Neural crest cell (in vitro differentiated cells): ENCODE data around the gene NFIX. TPM values are rescaled to one million over a fixed set of nuclear protein-coding genes. Genes with fewer than 3 reads are reported as not detected.

Source experiments
- DNase-seq: peaks from one replicate; pipeline ENCODE4 v3.0.0; 2021; ENCODE audit warnings: low read depth, mixed read lengths, low spot score
- H3K27ac Mint-ChIP-seq: one replicate; pipeline ENCODE4 v1.8.0; 2021; ENCODE audit warnings: mild to moderate bottlenecking, mixed read lengths; ENCODE audit not compliant: unreplicated experiment
- H3K27me3 Mint-ChIP-seq: 2 replicates; pipeline ENCODE4 v1.8.0; 2021; ENCODE audit warnings: low read depth, mild to moderate bottlenecking, mixed read lengths
- H3K36me3 Mint-ChIP-seq: 2 replicates; pipeline ENCODE4 v1.8.0; 2021; ENCODE audit warnings: low read depth, mild to moderate bottlenecking, mixed read lengths
- H3K4me1 Mint-ChIP-seq: 2 replicates; pipeline ENCODE4 v1.8.0; 2021; ENCODE audit warnings: mixed read lengths
- H3K4me3 Mint-ChIP-seq: one replicate; pipeline ENCODE4 v1.8.0; 2021; ENCODE audit warnings: mild to moderate bottlenecking, mixed read lengths
- H3K9me3 Mint-ChIP-seq: 2 replicates; pipeline ENCODE4 v1.8.0; 2021; ENCODE audit warnings: mixed read lengths
- CTCF ChIP-seq: fragments of 200-600 bp; sonication (generic); conservative IDR thresholded peaks from 2 replicates; pipeline ENCODE4 v1.5.0; 2021; ENCODE audit warnings: antibody characterized with exemption, mild to moderate bottlenecking
- long read RNA-seq: library from polyadenylated mRNA; unstranded; transcript quantifications from one replicate; pipeline ENCODE4 v2.0.0, GENCODE V29; 2020
- total RNA-seq: library from RNA; stranded (reverse); gene quantifications from 2 replicates; pipeline ENCODE4 v1.2.1, GENCODE V29; 2021

Gene NFIX
- total RNA-seq: 0.23 and 0.68 TPM in 2 replicates
- long read RNA-seq: 0 reads

GRCh38 chr19:12994701-12995595 is at the start of gene NFIX:
Gene NFIX (plus strand): TSS chr19:12995475. CDS start chr19:12995838, 363 bp downstream.
- H3K9me3 Mint-ChIP-seq: no peaks in the 10 kb centered on the region
- no peak for TF ChIP-seq CTCF
- peaks cover 87% of the 10 kb centered on the region for H3K27me3 Mint-ChIP-seq
- DNase-seq: no peak
- peaks cover 8% of the 10 kb centered on the region for H3K4me1 Mint-ChIP-seq
- H3K4me3 Mint-ChIP-seq: peak within 1 kb of the TSS; percentile 80
- H3K36me3 Mint-ChIP-seq: peaks cover 7% of the 10 kb centered on the region
- H3K27ac Mint-ChIP-seq: peak within 1 kb of the TSS; percentile 4

GRCh38 chr19:12945479-12946091 is 49.7 kb upstream of the NFIX start, which contains the start of gene RAD23A:
Gene RAD23A (plus strand): TSS chr19:12945862. CDS start chr19:12945949, 87 bp downstream.
- H3K36me3 Mint-ChIP-seq: peaks cover 25% of the 10 kb centered on the region

GRCh38 chr19:12946092-12946721 is 49.1 kb upstream of the NFIX start:
- TF ChIP-seq CTCF: no peak
- H3K4me1 Mint-ChIP-seq: peaks cover 30% of the 10 kb centered on the region
- peak overlapping the region; percentile 92 for H3K27ac Mint-ChIP-seq
- peak; percentile 58 for DNase-seq
- peak overlapping the region; percentile 95 for H3K4me3 Mint-ChIP-seq
- peaks cover 12% of the 10 kb centered on the region for H3K27me3 Mint-ChIP-seq
- no peaks in the 10 kb centered on the region for H3K9me3 Mint-ChIP-seq
- H3K36me3 Mint-ChIP-seq: peaks cover 21% of the 10 kb centered on the region

More at GRCh38 chr19:12945479-12946091, 49.7 kb upstream of the NFIX start, which contains the start of gene RAD23A:
- Mint-ChIP-seq H3K4me3 (peak within 1 kb of the TSS; percentile 95), H3K4me1 (peaks cover 33% of the 10 kb centered on the region), H3K27me3 (peaks cover 12% of the 10 kb centered on the region), H3K9me3 (no peaks in the 10 kb centered on the region), H3K27ac (peak within 1 kb of the TSS; percentile 98)
- no peak for TF ChIP-seq CTCF
- DNase-seq: peak; percentile 99

GRCh38 chr19:12946731-12947496 is 48.4 kb upstream of the NFIX start:
- peak overlapping the region; percentile 95 for H3K4me3 Mint-ChIP-seq
- H3K4me1 Mint-ChIP-seq: peaks cover 30% of the 10 kb centered on the region
- no peak for TF ChIP-seq CTCF
- DNase-seq: no peak
- H3K36me3 Mint-ChIP-seq: peaks cover 21% of the 10 kb centered on the region
- no peaks in the 10 kb centered on the region for H3K9me3 Mint-ChIP-seq
- peaks cover 12% of the 10 kb centered on the region for H3K27me3 Mint-ChIP-seq
- peak overlapping the region; percentile 92 for H3K27ac Mint-ChIP-seq
